Ovary (tissue), 9 donors: Measurements from ENCODE around the gene NGLY1. TPM values are rescaled to one million over a fixed set of nuclear protein-coding genes. Genes with fewer than 3 reads are reported as not detected.

Experiments
- DNase-seq, 5 donors: peaks; one replicate each; pipeline ENCODE4 v3.0.0-alpha.2; 2019 to 2020
- H3K27ac ChIP-seq, 2 donors: fragments of 200-600 bp; one replicate each; pipeline versions ENCODE4 v1.5.1 to v1.8.0; 2019 to 2022
- H3K27me3 ChIP-seq: fragments of 200-600 bp; one replicate; pipeline ENCODE4 v1.8.0; 2022
- H3K36me3 ChIP-seq: fragments of 200-600 bp; sonication (generic); one replicate; pipeline ENCODE4 v1.5.1; 2019
- H3K4me1 ChIP-seq: one replicate; pipeline ENCODE4 v1.8.1; 2013; ENCODE audit warnings: mild to moderate bottlenecking, moderate library complexity; ENCODE audit not compliant: insufficient read depth
- H3K4me3 ChIP-seq: fragments of 200-600 bp; sonication (generic); one replicate; pipeline ENCODE4 v1.5.1; 2017
- H3K9me3 ChIP-seq, 2 donors: fragments of 200-600 bp in 1 of 2; sonication (generic) in 1 of 2; one replicate each; pipeline versions ENCODE4 v1.5.1 to v1.8.1; 2013 to 2019; ENCODE audit warnings: mild to moderate bottlenecking in 1 of 2, moderate library complexity in 1 of 2
- EP300 ChIP-seq: sonication (generic); formaldehyde crosslinking; IDR thresholded peaks from one replicate; pipeline ENCODE4 v1.6.1; 2017; ENCODE audit warnings: antibody characterized with exemption
- POLR2A ChIP-seq: fragments of 450-650 bp; IDR thresholded peaks from one replicate; pipeline ENCODE4 v1.6.1; 2017; ENCODE audit warnings: antibody characterized with exemption, mild to moderate bottlenecking, moderate library complexity
- WGBS, 3 donors: extraction: QIAGEN DNeasy Blood & Tissue Kit in 1 of 3; methylation state at CpG; one replicate each; pipeline versions ENCODE4 v1.1.5 to v1.1.7; 2013 to 2017; 5-methylcytosine and 5-hydroxymethylcytosine counted together
- intact Hi-C, 4 donors: fragments of 100-400 bp; cut with DNase I; formaldehyde crosslinking; loops; one replicate each; pipeline versions ENCODE4 v1.11.0 to v1.15.1; 2022 to 2023
- polyA plus RNA-seq, 2 donors: library from polyadenylated mRNA; stranded (reverse); fragments of 200-250 nt in 1 of 2; fragments of 350-450 nt in 1 of 2; fragmentation: Illumina TruSeq in 1 of 2; extraction: RNeasy Lipid Tissue Mini Kit (QIAGEN cat#74804) in 1 of 2; gene quantifications; one replicate each; pipeline ENCODE4 v1.2.3, GENCODE V29; 2013 to 2014
- total RNA-seq, 7 donors: library from RNA; depleted of rRNA in 2 of 7; stranded (reverse); fragments of >200 nt in 2 of 7; fragmentation: NEBNext Ultra II Directional in 3 of 7; extraction: Animal tissue kit (Norgen Biotek cat#: 25700) in 3 of 7; gene quantifications; one replicate each; pipeline versions ENCODE4 v1.1.0 to v1.2.4, GENCODE V29; 2016 to 2023
- TF ChIP-seq, protein P1 (sequence below), 3 donors: fragments of 450-650 bp in 2 of 3; fragments of 200-600 bp in 1 of 3; IDR thresholded peaks; one replicate each; pipeline versions ENCODE4 v1.5.1 to v1.8.0; 2016 to 2022; ENCODE audit warnings: antibody characterized with exemption in 3 of 3, mild to moderate bottlenecking in 1 of 3
- donor health status: DM: no; HTN: no; CAD: no; lungs with moderate emphysema.
- donor health status: DM: no; HTN: no; CAD: no.
- donor health status: Bipolar disorder and iron deficiency.
- donor health status: DM: yes; HTN: yes; CAD: no.
- donor health status: DM: no; HTN: no; CAD: no.
- donor health status: DM: yes; HTN: yes; CAD: no.

The NGLY1 gene
- total and polyA plus RNA-seq, 9 donors: 11.0 to 30.4 (median 27.1) TPM

- Histone ChIP-seq H3K27ac (no peak overlapping the region), H3K4me1 (peaks cover 2% of the 10 kb centered on the region), H3K4me3 (peak overlapping the region; percentile 51), H3K36me3 (no peaks in the 10 kb centered on the region), H3K9me3 (no peaks in the 10 kb centered on the region), H3K27me3 (no peaks in the 10 kb centered on the region)
- TF ChIP-seq, protein P1, sequence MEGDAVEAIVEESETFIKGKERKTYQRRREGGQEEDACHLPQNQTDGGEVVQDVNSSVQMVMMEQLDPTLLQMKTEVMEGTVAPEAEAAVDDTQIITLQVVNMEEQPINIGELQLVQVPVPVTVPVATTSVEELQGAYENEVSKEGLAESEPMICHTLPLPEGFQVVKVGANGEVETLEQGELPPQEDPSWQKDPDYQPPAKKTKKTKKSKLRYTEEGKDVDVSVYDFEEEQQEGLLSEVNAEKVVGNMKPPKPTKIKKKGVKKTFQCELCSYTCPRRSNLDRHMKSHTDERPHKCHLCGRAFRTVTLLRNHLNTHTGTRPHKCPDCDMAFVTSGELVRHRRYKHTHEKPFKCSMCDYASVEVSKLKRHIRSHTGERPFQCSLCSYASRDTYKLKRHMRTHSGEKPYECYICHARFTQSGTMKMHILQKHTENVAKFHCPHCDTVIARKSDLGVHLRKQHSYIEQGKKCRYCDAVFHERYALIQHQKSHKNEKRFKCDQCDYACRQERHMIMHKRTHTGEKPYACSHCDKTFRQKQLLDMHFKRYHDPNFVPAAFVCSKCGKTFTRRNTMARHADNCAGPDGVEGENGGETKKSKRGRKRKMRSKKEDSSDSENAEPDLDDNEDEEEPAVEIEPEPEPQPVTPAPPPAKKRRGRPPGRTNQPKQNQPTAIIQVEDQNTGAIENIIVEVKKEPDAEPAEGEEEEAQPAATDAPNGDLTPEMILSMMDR (IDR thresholded peaks at IDR 0.05): no peak
- TF ChIP-seq POLR2A (no peak), EP300 (no peak)
- no peak for DNase-seq
- intact Hi-C loops: loop anchor here in 2 of 4 donors (10.0 kb wide), 1 partner anchor 124 kb away; the partner anchor contains the start of gene TOP2B (in 2 of the 2)
- WGBS, 3 donors: 23 to 44% (median 23%) methylated on average over 2 of the region's 2 CpGs
Observed at GRCh38 chr3:25789209-25789595, 6.0 kb upstream of the NGLY1 start.

DNA sequence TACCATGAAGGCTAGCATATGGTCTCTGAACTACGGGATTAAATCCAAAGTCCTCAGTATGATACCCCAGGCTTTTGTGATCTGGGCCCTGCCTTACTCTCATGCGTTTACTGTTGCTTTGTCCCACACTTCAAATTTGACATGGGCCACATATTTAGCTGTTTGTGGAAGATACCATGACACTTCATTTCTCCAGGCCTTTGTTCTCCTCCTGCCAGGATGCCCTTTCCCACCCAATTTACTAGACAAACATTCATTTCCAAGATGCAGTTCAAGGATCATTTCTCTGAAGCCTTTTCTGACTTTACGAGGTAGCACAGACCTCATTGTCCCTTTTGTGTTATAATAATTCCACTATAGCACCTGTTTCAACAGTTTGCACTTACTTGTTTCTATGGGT is 4.4 kb upstream of the NGLY1 start:
- TF ChIP-seq POLR2A (no peak), EP300 (no peak)
- TF ChIP-seq, protein P1 (IDR thresholded peaks at IDR 0.05): no peak
- no peaks in the 10 kb centered on the region for H3K27me3 ChIP-seq
- H3K36me3 ChIP-seq: no peaks in the 10 kb centered on the region
- no peak for DNase-seq
- H3K4me3 ChIP-seq: no peak overlapping the region
- intact Hi-C loops: loop anchor here in 2 of 4 donors (10.0 kb wide), 1 partner anchor 123 kb away; the partner anchor contains the start of gene TOP2B (in 2 of the 2)
- WGBS, 3 donors: 85 to 94% (median 92%) methylated on average over 3 of the region's 3 CpGs
- no peak overlapping the region for H3K27ac ChIP-seq
- peaks cover 2% of the 10 kb centered on the region for H3K4me1 ChIP-seq
- H3K9me3 ChIP-seq: no peaks in the 10 kb centered on the region

- WGBS, 3 donors: 68 to 83% (median 69%) methylated on average over 3 of the region's 3 CpGs
- Histone ChIP-seq H3K9me3 (no peaks in the 10 kb centered on the region), H3K4me1 (peaks cover 5% of the 10 kb centered on the region), H3K27me3 (no peaks in the 10 kb centered on the region), H3K36me3 (no peaks in the 10 kb centered on the region), H3K4me3 (no peak overlapping the region), H3K27ac (no peak overlapping the region)
- intact Hi-C loops: loop anchor here in 2 of 4 donors (10.0 kb wide), 1 partner anchor 121 kb away; the partner anchor contains the start of gene TOP2B (in 2 of the 2)
- DNase-seq: no peak
- TF ChIP-seq EP300 (no peak), POLR2A (no peak)
- TF ChIP-seq, protein P1 (IDR thresholded peaks at IDR 0.05): no peak
Observed at GRCh38 chr3:25785826-25786225, 2.6 kb upstream of the NGLY1 start.

DNA sequence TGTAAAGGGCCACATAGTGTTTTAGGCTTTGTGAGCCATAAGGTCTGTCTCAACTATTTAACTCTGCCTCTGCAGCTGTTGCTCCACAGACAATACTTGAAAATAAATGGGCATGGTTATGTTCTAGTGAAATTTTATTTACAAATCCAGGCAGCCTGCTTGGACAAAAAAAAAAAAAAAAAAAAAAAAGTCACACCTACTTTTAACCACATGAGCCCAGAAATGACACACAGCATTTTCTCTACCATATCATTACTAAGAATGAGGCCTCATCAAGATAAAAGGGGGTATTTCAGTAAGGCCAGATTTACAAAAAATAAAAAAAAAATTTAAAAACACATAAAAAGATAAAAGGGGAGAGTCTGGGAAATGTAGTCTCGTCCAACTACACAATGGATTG is 1.7 kb upstream of the NGLY1 start:
- TF ChIP-seq, protein P1 (IDR thresholded peaks at IDR 0.05): no peak
- TF ChIP-seq EP300: no peak
- TF ChIP-seq POLR2A: no peak
- Histone ChIP-seq H3K4me3 (no peak overlapping the region), H3K9me3 (no peaks in the 10 kb centered on the region), H3K27me3 (no peaks in the 10 kb centered on the region), H3K27ac (no peak overlapping the region), H3K36me3 (no peaks in the 10 kb centered on the region), H3K4me1 (peaks cover 5% of the 10 kb centered on the region)
- no peak for DNase-seq
- intact Hi-C loops: loop anchor here in 2 of 4 donors (10.0 kb wide), 1 partner anchor 120 kb away; the partner anchor contains the start of gene TOP2B (in 2 of the 2)
- WGBS, 3 donors: 86 to 94% (median 88%) methylated on average over 1 of the region's 1 CpG
